GM23248 (cell line): ENCODE measurements around the gene HDAC7.

Source experiments
- EZH2 ChIP-seq: fragments of 200-600 bp; sonication (generic); IDR thresholded peaks from 2 replicates; pipeline ENCODE4 v1.6.1; 2018; ENCODE audit warnings: antibody characterized with exemption, mild to moderate bottlenecking; ENCODE audit not compliant: insufficient read depth, poor library complexity, severe bottlenecking
- EZH2phosphoT487 ChIP-seq: fragments of 200-600 bp; sonication (generic); IDR thresholded peaks from 2 replicates; pipeline ENCODE4 v1.6.1; 2018; ENCODE audit warnings: antibody characterized with exemption, moderate library complexity, mild to moderate bottlenecking, low read depth; ENCODE audit not compliant: insufficient read depth

- TF ChIP-seq EZH2 (no peak), EZH2phosphoT487 (no peak)
Measured at GRCh38 chr12:47828976-47829482, 9.3 kb upstream of the HDAC7 start.
